HL-60 (cell line): ENCODE data around the gene F7.

Experiments used
- CTCF ChIP-seq: IDR thresholded peaks from one replicate; pipeline ENCODE4 v1.5.1; 2011; ENCODE audit warnings: low read length, control low read depth, inconsistent platforms; ENCODE audit not compliant: insufficient read depth
- GABPA ChIP-seq: IDR thresholded peaks from 2 replicates; pipeline ENCODE4 v1.6.1; 2012; ENCODE audit warnings: low read depth
- POLR2AphosphoS5 ChIP-seq: IDR thresholded peaks from 2 replicates; pipeline ENCODE4 v1.6.1; 2012; ENCODE audit warnings: low read depth

- no peak for TF ChIP-seq CTCF
- no peak for TF ChIP-seq POLR2AphosphoS5
- no peak for TF ChIP-seq GABPA
Observed at GRCh38 chr13:113060557-113061270, 44.9 kb upstream of the F7 start.
